Measurements from ENCODE around the gene SHF.

Gene SHF

DNA sequence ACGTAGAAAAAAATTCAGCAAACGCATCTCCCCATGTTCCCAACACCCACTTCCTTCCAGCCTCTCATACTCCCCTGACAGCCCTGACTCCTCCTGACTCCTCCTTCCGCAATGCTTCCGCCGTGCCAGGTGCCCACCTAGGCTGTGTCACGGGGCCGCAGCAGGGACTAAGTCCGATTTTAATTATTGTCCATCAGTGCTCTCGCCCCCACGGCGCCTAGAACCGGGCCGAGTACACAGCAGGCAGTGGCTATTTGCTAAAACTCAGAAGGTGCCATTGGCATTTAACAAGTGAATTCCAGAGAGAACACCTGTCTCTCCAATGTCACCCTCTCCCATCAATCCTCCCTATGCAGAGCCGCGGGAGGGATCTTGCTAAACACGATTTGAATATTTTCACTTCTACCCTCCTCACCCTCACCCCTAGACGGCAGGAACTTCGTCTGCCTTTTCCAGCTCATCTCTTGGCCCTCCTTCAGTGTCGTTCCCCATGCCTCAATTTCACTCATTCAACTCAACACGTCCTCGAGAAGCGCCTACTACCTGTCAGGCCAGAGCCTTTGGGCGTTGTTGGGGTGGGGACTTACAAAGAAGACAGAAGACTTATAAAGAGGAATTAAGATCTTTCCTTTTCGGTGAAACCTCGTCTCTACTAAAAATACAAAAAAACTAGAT, 11.5 kb upstream of the SHF start:
- DNase-seq = peak; percentile 15

DNA sequence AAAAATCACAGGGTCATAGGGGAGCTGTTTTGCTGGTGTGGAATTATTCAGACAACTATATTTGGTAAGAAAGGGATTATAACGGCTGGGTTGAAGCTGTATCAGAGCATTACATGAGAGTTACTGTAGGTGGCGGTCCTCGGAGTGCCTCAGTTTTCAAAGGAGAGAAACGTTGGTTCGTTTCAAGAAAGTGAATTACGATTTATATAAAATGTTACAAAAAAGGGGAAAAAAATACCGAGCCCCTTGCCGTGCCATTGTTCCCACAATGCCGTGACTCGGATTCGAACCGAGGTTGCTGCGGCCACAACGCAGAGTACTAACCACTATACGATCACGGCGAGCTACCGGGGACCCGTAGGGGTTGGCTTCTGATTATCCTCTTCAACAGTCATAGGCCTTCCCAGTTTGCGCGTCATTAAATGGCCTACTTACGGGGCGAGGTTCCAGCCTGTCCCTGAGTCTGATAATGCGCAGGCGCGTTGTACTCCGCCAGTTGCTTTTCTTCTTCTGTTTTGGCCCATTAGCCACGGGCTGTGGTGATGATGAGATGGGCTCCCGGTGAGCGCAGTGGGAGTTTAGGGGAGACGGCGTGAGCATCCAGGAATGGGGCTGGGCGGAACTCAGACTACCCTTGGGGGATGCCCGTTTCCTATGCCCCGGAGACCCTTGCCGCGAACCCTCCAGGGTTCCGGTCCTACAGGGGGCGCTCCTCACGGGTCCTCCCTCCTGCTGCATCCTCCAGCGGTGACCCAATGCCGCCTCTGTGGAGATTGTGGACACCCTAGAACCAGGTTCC, 10.8 kb upstream of the SHF start:
- peak; percentile 77 for DNase-seq

DNA sequence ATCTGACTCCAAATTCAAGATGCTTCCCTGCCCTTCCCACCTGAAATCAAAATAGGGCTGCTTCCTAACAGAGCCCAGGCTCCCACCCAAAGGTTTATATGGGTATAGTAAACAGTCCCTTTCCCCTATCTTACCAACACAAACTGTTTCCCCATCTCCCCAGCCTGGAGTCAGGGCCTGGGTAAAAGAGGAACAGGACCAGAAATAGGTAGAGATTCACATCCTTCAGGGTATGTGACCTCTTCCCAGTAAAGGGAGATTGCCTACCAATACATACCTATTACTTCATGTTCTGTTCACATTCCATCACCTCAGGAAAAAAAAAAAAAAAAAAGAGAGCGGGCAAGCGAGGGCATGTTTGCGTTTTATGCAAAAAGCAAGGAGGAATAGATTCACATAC, 9.7 kb upstream of the SHF start:
- no peak for DNase-seq

DNA sequence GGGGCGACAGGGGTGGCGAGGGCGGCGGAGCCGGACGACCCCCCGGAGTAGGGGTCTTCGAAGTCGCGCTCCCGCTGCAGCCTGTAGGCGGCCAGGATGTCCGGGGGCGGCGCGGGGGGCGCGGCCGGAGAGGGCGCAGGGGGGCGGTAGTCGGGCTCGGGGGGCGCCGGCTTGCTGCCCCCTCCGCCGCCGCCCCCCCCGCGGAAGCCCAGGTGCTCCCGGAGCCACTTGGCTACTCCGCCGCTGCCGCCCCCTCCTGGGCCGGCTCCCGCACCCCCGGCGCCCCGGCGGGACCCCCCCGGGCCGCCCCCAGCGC, 230 bp downstream of the SHF start:
- no peak for DNase-seq

DNA sequence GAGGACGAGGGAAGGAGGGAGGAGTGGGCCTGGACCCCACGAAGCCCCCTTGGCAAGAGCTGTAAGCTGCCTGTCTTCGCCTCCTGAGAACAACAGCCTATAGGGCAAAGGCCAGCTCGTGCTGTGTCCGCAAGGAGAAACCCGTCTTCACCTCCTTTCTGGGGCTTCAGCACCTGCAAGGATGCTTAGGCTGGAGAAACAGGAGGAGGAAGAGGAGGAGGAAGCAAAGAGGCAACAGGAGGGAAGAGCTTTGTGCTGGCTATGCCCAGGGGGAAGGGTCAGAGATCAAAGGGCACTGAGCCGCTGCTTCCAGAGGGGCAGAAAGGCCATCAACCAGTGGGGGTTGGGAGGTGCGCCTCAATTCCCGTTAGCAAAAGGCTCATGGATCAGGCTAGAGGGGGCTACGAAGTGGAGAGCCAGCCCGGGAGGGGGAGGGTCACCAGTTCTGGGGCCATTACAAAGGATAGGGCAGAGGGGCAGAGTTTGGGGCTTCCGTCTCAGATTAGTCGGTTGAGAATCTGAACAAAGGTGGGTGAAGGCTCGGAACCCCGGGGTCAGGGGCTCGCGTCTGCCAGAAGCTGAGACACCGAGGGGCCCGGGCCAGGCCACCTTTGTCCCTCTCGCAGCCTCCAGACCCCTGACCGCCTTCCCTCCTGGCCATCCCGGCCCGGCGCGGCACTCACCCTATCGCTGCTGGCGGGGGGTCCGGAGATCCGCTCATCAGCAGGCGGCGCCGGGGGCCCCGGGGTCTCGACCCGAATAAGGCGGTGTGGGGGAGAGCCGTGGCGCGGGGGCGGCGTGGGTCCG, 792 bp downstream of the SHF start:
- DNase-seq = no peak

DNA sequence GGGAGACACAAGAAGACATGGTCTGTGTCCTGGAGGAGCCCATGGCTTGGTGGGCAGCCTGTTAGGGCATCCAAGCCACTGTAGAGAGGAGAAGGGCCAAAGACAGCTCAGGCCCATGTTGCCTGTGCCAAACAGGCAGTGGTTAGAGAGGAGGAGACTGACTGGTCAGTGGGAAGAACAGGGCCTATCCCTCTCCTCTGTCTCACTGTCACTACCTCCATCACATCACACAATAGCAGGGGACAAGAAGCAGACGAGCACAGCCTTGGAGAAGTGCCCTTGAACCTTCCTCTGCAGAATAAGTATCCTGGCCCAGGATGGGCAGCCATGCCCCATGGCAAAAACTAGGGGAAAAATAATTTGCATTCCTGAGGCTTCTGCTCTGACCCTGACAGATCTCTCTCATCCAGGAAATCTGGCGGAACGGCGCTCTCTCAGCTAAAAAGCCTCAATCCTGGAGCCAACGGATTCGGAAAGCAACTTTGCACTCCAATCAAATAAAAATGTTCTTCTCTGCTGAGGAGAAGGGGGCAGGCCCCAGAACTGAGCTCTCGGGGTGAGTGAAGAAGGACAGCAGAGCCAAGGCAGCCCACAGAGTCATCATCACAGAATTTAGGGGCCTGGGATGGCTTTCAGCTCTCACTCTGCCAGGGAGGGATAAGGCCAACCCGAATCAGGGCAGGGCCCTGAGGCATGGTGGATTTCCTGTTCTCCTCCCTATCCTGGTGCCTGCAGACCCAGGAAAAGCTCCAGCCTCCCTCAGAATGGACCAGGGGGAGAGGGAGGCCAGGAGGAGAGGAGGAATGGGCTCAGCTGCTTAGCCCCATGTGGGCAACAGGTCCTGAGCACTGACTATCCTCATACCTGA, 1.6 kb downstream of the SHF start:
- DNase-seq = no peak

DNA sequence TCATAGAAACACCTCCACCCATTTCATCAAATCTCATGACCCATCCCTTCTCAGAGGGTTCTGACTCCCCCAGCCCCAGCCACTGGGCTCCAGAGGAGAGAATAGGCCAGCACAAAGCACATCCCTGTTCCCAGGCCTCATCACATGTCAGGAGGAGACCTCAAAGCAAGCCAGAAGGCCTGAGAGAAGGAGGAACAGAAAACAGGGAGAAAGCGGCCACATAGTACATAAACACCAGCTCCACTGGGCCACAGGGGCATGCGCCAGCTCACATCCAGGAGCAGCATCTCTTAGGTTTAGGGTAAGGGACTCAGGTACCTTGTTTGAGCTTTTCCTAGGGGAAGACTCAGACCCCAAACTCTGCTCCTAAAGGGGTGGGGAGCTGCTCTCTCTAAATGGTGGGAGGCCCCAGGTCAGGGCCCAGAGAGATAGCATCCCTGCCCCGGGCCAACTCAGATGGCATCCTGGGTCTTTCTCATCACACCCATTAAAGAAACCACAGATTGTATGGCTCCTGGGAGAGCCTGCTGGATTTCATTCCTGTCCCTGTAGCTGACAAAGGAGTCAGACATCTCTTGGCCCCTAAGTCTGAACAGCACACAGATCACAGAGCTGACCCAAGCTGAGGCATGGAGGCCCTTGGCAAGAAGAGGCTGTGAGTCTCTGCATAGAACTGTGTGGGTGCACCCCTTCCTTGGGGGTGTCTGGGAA, 2.5 kb downstream of the SHF start:
- DNase-seq = no peak

DNA sequence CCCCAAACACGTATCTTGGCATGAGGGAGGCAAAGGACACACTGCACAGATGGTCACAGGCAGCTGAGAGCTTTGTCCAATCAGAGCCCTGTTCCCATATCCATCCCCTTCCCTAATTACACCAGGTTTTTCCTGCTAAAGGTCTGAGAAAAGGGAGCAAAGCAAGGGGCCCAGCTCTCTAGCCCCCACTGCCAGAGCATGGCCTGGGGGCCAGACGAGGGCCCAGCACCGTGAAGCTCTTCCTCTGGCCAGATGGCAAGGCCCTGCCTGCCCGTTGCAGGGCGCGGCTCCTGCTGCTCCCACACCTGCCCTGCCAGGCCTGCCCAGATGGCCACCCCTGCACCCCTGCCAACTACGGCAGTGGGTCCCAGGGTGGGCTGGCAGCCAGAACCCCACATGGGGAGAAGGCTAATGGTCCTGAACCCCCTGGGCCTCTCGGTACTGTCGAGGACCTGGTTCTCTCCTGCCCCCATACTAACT, 3.2 kb downstream of the SHF start:
- no peak for DNase-seq

DNA sequence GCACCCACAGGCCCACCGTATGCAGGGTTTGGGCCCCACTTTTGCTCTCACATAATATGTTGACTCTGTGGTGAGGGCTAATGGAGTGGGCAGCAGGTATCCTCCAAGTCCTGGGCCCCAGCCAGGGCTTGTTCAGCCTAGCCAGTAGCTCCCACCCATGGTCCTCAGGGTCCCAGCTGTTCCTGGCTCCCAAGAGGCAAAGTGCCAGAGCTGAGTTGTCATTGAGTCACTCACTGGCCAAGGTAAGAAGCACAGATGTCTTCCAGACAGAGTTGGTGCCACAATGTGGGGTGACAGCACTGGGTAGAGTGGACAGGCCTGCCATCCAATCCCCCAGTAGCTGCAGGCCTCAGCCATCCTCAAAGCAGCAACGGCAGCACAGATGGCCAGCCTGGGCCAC, 4.3 kb downstream of the SHF start:
- DNase-seq = no peak

DNA sequence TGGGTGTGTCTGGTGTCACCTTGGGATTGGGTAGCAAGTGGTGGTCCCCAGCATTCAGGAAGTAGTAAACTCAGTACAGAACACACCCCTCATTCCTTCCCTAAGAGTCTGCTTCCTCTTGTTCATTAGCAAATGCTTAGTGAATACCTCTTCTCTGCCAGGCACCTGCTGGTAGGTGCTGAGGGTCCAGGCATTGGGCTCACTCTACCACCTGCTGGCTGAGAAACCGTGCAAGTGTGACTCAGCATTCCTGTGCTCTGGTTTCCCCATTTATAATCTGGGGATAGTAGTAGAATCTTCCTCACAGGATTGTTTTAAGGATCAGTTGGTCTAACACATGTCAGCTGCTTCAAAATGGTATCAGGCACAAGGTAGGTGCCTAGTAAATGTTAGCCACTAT, 4.8 kb downstream of the SHF start:
- no peak for DNase-seq

DNA sequence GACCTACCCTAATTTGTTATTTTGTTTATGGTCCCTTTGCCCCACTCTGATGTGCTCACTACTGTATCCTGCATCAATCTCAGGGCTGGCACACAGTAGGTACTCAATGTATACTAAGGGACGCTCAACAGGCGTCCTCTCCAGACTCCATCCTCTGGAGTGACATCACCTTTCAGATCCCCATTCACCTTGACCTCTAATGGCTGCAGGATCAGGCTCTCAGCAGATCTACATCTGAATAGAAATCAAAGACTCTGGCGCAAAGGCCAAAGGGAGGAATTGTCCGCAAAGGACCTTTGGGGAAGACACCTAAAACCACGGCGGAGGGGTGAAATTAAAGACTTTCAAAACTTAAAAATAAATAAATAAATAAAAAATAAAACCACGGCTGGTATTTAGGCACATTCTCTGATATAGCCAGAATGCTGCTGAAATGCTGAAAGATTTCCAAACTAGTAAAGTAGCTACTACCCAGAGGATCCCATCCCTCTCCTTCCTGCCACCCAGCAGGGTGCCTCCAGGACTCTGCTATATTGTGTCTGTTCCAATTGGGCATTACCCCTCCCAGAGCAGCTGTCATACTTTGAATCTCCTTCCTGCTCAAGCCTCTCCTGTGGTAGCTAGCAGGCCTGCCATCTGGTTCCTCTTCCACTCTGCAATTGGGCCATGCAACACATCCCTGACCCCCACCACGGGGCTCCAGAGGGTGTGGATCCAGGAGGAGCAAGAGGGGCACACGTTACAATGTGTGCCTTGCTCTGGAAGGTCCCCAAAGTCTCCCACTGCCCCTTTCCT, 6.1 kb downstream of the SHF start:
- DNase-seq = no peak

DNA sequence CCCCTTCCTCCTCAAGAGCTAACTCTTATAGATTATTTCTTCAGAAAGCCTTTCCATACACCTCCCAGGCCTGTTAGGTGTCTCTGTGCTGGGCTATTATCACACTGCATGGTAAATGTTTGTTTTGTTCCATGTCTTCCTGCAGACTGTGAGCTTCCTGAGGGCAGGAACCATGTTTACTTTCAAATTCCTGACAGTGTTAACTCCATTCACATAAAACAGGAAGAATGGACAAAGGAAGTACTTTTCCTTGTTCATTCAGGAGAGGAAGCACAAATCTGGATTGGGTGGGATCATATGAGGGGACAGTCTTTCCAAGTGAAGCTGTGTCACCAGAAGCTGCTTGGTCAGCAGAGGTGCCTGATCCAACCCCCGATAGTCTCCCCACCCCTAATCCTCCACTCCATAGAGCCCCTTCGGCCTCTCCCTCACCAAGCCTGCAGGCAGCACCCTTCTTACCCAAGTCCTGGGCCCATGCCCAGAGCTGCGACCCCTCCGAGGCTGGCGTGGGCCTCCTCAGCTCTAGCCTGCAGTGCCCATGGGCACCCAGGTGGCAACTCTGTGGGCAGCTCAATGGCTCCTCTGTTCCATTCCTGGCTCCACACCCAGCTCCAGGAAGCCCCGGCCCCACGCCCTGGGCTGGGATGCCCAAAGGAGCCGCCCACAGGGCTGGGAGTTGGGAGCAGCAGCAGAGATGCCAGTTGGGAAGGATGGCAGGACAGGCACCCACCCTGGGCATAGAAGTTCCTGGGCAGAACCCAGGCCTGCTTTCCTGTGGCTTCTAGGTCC, 6.9 kb downstream of the SHF start:
- no peak for DNase-seq

DNA sequence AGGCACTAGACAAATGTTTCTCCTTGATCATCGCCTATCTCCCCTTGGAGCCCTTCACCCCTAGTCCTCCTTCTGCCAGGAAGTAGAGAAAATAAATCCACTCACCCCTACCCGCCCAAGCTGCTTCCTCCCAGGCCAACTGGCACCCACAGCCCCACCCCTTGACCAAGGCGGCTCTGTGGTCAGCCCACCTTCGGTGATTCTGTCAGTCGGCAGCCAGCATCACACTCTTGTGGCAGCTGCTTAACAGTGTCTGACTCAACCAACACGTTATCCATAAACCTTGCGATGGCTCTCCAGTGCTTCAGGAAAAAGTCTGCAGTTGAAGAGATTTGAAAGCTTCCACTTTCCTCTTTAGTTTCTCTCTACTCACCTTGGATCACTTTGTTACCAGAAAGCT, 7.6 kb downstream of the SHF start:
- no peak for DNase-seq

DNA sequence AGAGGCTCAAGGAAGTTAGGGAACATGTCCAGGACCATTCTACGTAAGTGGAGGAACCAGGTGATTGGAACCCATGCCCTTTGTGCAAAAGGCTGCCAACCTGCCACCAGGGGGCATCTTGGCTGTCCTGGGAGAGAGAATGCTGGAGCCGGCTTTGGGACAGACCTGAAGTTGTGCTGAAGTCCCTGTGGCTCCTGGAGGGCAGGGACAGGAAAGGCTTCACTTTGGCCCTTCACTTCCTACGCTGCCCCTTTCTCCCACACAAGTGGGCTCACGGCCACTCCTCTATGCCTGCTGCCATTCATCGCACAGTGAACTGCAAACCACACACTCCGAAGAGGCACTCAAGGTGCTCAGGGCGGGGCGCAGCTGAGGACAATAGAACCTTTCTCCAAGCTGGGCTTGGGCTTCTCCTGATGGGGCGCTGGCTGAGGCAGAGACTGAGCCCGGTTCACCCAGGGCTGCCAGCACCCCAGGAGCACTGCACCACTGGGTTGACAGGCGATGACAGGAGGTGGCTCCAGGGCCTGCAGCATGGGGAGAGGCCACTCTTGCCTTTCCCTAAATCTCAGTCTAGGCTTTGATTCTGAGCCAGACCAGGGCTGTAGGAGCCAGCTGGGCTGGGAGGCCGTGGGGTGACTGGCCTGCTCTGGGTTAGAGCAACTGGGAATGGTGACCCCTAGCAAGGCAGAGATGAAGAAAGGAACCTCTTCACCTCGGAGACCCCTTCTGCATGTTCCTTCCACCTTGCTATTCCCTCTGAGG, 8.4 kb downstream of the SHF start:
- DNase-seq = no peak

DNA sequence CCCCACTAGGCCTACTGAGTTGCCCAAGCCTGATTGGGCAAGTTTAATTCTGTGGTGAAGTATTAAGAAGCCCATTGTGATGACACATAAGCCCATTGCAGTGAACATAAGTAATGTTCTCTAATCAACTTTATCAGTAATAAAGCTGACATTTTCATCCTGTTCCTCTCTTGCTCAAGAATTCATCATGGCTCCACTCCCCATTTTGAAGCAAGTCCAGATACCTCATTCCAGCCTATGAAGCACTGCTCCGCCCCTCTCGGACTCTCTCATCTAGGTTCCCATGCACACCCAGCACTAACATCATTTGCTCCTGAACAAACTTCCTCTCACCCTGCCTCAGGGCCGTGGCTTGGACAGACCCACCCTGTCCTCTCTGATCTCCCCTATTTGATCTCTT, 10.5 kb downstream of the SHF start:
- no peak for DNase-seq

DNA sequence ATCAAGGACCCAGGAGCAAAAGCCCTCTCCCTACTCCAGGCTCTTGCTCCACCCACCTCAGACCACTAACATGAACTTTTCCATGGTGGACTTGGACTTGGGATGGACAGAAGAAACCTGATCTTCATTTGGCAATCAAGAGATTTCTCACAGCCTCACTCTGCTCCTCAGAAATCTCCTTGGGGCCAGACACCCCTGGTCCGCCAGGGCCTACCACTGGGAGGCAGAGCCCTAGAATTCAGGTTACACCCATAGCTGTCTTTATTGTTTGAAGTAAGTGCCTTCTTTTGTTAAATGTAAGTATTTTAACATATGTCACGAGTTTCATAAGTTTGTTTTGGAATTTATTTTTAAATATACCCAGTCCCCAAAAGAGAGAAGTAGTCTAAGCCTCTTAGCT, 13.2 kb downstream of the SHF start:
- DNase-seq = no peak

DNA sequence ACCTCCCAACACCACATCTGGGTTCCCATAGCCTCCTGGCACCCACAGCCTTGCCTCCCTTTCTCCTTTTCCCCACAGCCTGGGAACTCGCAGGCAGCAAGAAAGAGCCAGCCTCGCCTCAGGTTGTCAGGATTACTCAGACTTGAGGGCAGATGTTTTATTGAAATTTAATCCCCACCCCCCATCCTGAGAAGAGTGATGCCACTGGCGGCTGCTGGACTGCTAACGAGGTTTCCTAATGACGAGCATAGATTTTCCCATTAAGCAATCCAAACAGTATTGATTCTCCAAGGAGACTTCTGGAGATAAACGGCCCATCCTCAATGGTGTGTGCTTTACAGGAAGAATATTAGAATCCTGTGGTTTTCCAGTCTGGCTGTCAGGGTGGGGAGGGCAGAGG, 13.7 kb downstream of the SHF start:
- no peak for DNase-seq

DNA sequence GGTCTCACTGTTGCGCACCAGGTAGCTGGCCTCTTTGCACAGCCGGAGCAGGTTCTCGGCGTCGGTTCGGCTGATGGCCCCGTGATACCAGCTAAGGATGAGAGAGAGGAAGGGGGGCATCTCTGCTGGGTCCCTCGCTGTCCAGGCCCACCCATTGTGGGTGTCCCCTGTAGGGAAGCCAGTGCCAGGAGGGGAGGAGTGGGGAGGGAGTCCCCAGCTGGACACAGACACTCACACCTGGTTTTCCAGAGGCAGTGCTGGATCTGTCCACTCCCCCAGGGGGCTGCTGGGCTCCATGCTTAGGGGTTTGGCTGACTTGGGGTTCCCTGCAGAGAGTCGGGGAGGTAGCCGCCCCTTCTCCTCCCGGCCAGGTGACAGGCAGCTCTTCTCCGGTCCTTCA, 15.9 kb downstream of the SHF start:
- no peak for DNase-seq

DNA sequence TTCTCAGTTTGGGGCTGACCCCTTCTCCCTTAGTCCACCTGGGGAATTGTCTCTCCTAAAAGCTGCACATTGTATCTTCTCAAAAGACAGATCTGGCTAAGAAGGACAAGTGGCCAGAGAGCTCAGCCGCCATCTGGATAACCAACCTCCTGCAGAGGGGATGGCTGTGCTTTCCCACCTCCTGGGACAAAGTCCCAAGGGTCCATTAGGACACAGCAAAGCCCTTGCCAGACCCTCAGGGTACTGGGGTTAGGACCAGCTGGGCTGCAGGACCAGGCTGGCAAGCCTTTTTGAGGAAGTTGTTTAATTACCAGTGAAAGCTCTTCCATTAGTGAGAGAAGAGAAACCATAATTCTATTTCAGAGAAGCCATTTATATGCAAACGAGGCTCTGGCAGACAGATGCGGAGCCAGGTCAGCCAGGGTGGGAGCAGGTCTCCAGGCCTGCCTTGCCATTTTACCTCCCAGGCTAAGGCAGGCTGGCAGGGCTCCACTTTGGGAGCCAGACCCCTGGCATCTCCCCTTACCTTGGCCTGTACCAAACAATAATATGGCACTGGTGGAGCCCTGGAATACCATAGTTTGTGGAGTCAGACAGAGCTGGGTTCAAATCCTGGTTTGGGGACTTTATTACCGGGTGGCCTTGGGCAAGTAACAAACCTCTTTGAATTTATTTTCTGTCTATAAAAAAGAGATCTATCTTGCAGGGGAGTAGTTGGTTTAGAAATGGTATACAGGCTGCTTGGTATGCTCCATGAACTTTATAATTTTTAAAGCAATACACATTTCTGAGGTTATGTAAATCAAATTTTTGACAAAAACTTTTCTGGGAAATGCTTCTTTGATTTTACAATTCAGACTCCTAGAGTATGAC, 17.9 kb downstream of the SHF start:
- DNase-seq = no peak
